GM12878 (cell line): ENCODE results near the gene OSBPL10.

ENCODE experiments used
- CHD2 ChIP-seq: IDR thresholded peaks from 2 replicates; pipeline ENCODE4 v1.6.1; 2011; ENCODE audit warnings: low read depth, low read length, improper control_type of control experiment, borderline replicate concordance
- CHD4 ChIP-seq: fragments of 200-600 bp; sonication (generic); IDR thresholded peaks from 2 replicates; pipeline ENCODE4 v1.6.1; 2016; ENCODE audit warnings: mild to moderate bottlenecking
- ESRRA ChIP-seq: IDR thresholded peaks from 2 replicates; pipeline ENCODE4 v1.6.1; 2012; ENCODE audit warnings: mild to moderate bottlenecking, low read length, improper control_type of control experiment
- GATAD2B ChIP-seq: fragments of 450-650 bp; conservative IDR thresholded peaks from 2 replicates; pipeline ENCODE4 v1.6.1; 2017; ENCODE audit warnings: low read depth, mild to moderate bottlenecking, moderate library complexity
- MXI1 ChIP-seq: fragments of 150-350 bp; IDR thresholded peaks from 2 replicates; pipeline ENCODE4 v1.6.1; 2011; ENCODE audit warnings: low read depth, mild to moderate bottlenecking, inconsistent platforms, low read length, improper control_type of control experiment
- SP1 ChIP-seq: IDR thresholded peaks from one replicate; pipeline ENCODE4 v1.6.1; 2011; ENCODE audit warnings: low read depth, low read length
- TCF12 ChIP-seq: IDR thresholded peaks from 2 replicates; pipeline ENCODE4 v1.6.1; 2011; ENCODE audit warnings: low read depth, mild to moderate bottlenecking, low read length
- ZNF384 ChIP-seq: IDR thresholded peaks from 2 replicates; pipeline ENCODE4 v1.6.1; 2012; ENCODE audit warnings: low read depth, mild to moderate bottlenecking, low read length, improper control_type of control experiment, borderline replicate concordance
- TF ChIP-seq, protein P1 (sequence below), 3 experiments: IDR thresholded peaks in 2 of 3; conservative IDR thresholded peaks in 1 of 3; 2 replicates each; pipeline ENCODE4 v1.5.1; 2011; ENCODE audit warnings: low read depth in 3 of 3, low read length in 3 of 3, mild to moderate bottlenecking in 3 of 3, control low read depth in 2 of 3, moderate library complexity in 2 of 3, inconsistent platforms in 1 of 3, mixed read lengths in 1 of 3; ENCODE audit not compliant: control insufficient read depth in 2 of 3, insufficient read depth in 1 of 3; ENCODE audit errors: extremely low read depth in 1 of 3
- TF ChIP-seq, protein P2 (sequence below): IDR thresholded peaks from 2 replicates; pipeline ENCODE4 v1.6.1; 2012; ENCODE audit warnings: low read depth, low read length, improper control_type of control experiment
- TF ChIP-seq, protein P3 (sequence below): IDR thresholded peaks from 2 replicates; pipeline ENCODE4 v1.6.1; 2011; ENCODE audit warnings: borderline replicate concordance, low read depth, mild to moderate bottlenecking, moderate library complexity, mixed read lengths, low read length; ENCODE audit not compliant: insufficient read depth; ENCODE audit errors: extremely low read length
- TF ChIP-seq, protein P4 (sequence below): IDR thresholded peaks from 2 replicates; pipeline ENCODE4 v1.6.1; 2011; ENCODE audit warnings: low read depth, mild to moderate bottlenecking, low read length, moderate library complexity, borderline replicate concordance; ENCODE audit errors: extremely low read depth
- TF ChIP-seq, protein P5 (sequence below): IDR thresholded peaks from 2 replicates; pipeline ENCODE4 v1.6.1; 2012; ENCODE audit warnings: low read depth, low read length, improper control_type of control experiment

DNA sequence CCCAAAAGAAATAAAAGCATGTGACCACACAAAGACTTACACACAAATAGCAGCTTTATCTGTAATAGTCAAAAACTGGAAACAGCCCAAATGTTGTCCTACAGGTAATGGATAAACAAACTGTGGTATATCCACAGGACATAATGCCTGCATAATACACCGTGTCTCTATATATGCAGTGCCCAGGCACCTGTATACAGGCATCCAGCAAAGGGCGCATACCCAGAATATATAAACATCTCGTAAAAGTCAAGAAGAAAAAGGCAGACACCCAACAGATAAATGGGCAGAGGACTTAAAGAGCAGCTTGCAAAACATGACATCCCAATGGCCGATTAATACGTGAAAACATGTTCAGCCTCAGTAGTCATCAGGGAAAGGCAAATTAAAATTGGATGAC, 7.2 kb downstream of the OSBPL10 start:
- TF ChIP-seq, protein P1, sequence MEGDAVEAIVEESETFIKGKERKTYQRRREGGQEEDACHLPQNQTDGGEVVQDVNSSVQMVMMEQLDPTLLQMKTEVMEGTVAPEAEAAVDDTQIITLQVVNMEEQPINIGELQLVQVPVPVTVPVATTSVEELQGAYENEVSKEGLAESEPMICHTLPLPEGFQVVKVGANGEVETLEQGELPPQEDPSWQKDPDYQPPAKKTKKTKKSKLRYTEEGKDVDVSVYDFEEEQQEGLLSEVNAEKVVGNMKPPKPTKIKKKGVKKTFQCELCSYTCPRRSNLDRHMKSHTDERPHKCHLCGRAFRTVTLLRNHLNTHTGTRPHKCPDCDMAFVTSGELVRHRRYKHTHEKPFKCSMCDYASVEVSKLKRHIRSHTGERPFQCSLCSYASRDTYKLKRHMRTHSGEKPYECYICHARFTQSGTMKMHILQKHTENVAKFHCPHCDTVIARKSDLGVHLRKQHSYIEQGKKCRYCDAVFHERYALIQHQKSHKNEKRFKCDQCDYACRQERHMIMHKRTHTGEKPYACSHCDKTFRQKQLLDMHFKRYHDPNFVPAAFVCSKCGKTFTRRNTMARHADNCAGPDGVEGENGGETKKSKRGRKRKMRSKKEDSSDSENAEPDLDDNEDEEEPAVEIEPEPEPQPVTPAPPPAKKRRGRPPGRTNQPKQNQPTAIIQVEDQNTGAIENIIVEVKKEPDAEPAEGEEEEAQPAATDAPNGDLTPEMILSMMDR (IDR thresholded peaks at IDR 0.05 in 2 of 3, conservative IDR thresholded peaks at IDR 0.05 in 1 of 3; ENCODE audit: control insufficient read depth in 2 of 3, extremely low read depth in 1 of 3, insufficient read depth in 1 of 3, low read depth in 3 of 3, low read length in 3 of 3), result no peak
- TF ChIP-seq, protein P2, sequence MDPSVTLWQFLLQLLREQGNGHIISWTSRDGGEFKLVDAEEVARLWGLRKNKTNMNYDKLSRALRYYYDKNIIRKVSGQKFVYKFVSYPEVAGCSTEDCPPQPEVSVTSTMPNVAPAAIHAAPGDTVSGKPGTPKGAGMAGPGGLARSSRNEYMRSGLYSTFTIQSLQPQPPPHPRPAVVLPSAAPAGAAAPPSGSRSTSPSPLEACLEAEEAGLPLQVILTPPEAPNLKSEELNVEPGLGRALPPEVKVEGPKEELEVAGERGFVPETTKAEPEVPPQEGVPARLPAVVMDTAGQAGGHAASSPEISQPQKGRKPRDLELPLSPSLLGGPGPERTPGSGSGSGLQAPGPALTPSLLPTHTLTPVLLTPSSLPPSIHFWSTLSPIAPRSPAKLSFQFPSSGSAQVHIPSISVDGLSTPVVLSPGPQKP, result no peak
- no peak for TF ChIP-seq CHD2
- TF ChIP-seq MXI1, result no peak
- TF ChIP-seq, protein P3, sequence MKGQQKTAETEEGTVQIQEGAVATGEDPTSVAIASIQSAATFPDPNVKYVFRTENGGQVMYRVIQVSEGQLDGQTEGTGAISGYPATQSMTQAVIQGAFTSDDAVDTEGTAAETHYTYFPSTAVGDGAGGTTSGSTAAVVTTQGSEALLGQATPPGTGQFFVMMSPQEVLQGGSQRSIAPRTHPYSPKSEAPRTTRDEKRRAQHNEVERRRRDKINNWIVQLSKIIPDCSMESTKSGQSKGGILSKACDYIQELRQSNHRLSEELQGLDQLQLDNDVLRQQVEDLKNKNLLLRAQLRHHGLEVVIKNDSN, result no peak
- TF ChIP-seq, protein P4, sequence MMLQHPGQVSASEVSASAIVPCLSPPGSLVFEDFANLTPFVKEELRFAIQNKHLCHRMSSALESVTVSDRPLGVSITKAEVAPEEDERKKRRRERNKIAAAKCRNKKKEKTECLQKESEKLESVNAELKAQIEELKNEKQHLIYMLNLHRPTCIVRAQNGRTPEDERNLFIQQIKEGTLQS, result no peak
- TF ChIP-seq CHD4, result no peak
- TF ChIP-seq ZNF384, result no peak
- TF ChIP-seq GATAD2B, result no peak
- no peak for TF ChIP-seq SP1
- no peak for TF ChIP-seq TCF12
- TF ChIP-seq, protein P5, sequence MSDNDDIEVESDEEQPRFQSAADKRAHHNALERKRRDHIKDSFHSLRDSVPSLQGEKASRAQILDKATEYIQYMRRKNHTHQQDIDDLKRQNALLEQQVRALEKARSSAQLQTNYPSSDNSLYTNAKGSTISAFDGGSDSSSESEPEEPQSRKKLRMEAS, result no peak
- no peak for TF ChIP-seq ESRRA
